T-cell (primary cell): ENCODE measurements around the gene CCDC81. TPM values are rescaled to one million over a fixed set of nuclear protein-coding genes. Genes with fewer than 3 reads are reported as not detected.
"Not testable (repeated sequence)": the region's sequence is repeated elsewhere in the genome, so short reads cannot be mapped to it uniquely, and the experiment has no call there.

Experiments used
- ATAC-seq, 4 experiments: fragments of 200-7000 bp in 3 of 4; fragments of 150-1000 bp in 1 of 4; cut with Tn5 transposase; replicated peaks in 1 of 4; 1 replicate in 3 of 4; 2 replicates in 1 of 4; pipeline ENCODE4 v1.10.0; 2021; ENCODE audit warnings: moderate library complexity in 3 of 4, mild to moderate bottlenecking in 2 of 4, moderate number of reproducible peaks in 1 of 4
- CTCF ChIA-PET, 2 donors: fragments of 300-600 bp; sonication (Branson Sonifier 250); formaldehyde crosslinking; loops; one replicate each; lab custom pipeline; 2022; ENCODE audit warnings: antibody characterized with exemption in 2 of 2; lab: Charles Lee
- POLR2A ChIA-PET, 2 donors: fragments of 300-600 bp; sonication (Branson Sonifier 250); formaldehyde crosslinking; loops; one replicate each; lab custom pipeline; 2022; ENCODE audit warnings: antibody characterized with exemption in 2 of 2; lab: Charles Lee
- DNase-seq, 35 experiments: peaks; one replicate each; pipeline versions ENCODE4 v3.0.0 to v3.0.0-alpha.2; 2013 to 2023
- H3K27ac ChIP-seq: one replicate; pipeline ENCODE4 v1.5.1; 2013; ENCODE audit warnings: low read length
- H3K27me3 ChIP-seq, 2 experiments: replicated peaks in 1 of 2; 1 replicate in 1 of 2; 2 replicates in 1 of 2; pipeline versions ENCODE4 v1.6.1 to v1.7.0; 2013; ENCODE audit warnings: low read length in 1 of 2, mixed read lengths in 1 of 2; ENCODE audit not compliant: control insufficient read depth in 2 of 2, insufficient read depth in 2 of 2; ENCODE audit errors: extremely low read depth in 1 of 2
- H3K36me3 ChIP-seq, 2 donors: 1 replicate in 1 of 2; 2 replicates in 1 of 2; pipeline versions ENCODE4 v1.6.1 to v1.7.0; 2013; ENCODE audit warnings: low read length in 1 of 2; ENCODE audit not compliant: control insufficient read depth in 2 of 2, insufficient read depth in 1 of 2; ENCODE audit errors: extremely low read depth in 1 of 2
- H3K4me1 ChIP-seq, 2 experiments: 1 replicate in 1 of 2; 2 replicates in 1 of 2; pipeline versions ENCODE4 v1.6.1 to v1.7.0; 2013; ENCODE audit warnings: low read length in 2 of 2, mixed read lengths in 1 of 2; ENCODE audit not compliant: insufficient read depth in 2 of 2, control insufficient read depth in 1 of 2; ENCODE audit errors: extremely low read depth in 1 of 2
- H3K4me3 ChIP-seq, 2 donors: 1 replicate in 1 of 2; 2 replicates in 1 of 2; pipeline versions ENCODE4 v1.5.1 to v1.7.0; 2013; ENCODE audit warnings: mild to moderate bottlenecking in 2 of 2, low read length in 1 of 2, moderate library complexity in 1 of 2; ENCODE audit not compliant: control insufficient read depth in 1 of 2; ENCODE audit errors: extremely low read depth in 1 of 2
- H3K9me3 ChIP-seq: 2 replicates; pipeline ENCODE4 v1.7.0; 2013
- H3K27ac Mint-ChIP-seq, 2 donors: one replicate each; pipeline ENCODE4 v1.8.0; 2020 to 2021; ENCODE audit warnings: mild to moderate bottlenecking in 2 of 2, mixed read lengths in 2 of 2
- H3K27me3 Mint-ChIP-seq, 2 donors: one replicate each; pipeline ENCODE4 v1.8.0; 2021 to 2022; ENCODE audit warnings: mixed read lengths in 2 of 2
- H3K36me3 Mint-ChIP-seq: one replicate; pipeline ENCODE4 v1.8.0; 2021; ENCODE audit warnings: mixed read lengths
- H3K4me1 Mint-ChIP-seq, 3 donors: one replicate each; pipeline ENCODE4 v1.8.0; 2020 to 2022; ENCODE audit warnings: mixed read lengths in 3 of 3, mild to moderate bottlenecking in 1 of 3
- H3K4me3 Mint-ChIP-seq, 3 donors: one replicate each; pipeline ENCODE4 v1.8.0; 2020 to 2022; ENCODE audit warnings: mild to moderate bottlenecking in 3 of 3, mixed read lengths in 3 of 3, moderate library complexity in 3 of 3
- H3K9me3 Mint-ChIP-seq, 3 donors: one replicate each; pipeline ENCODE4 v1.8.0; 2020 to 2022; ENCODE audit warnings: mixed read lengths in 3 of 3
- WGBS: methylation state at CpG from one replicate; pipeline ENCODE4 v1.1.5; 2013; ENCODE audit warnings: missing lambda C conversion rate; ENCODE audit not compliant: insufficient coverage; 5-methylcytosine and 5-hydroxymethylcytosine counted together
- total RNA-seq, 35 experiments: library from RNA in 6 of 35; stranded (reverse) in 6 of 35; fragments of 120-200 nt in 1 of 35; gene quantifications; one replicate each; pipeline versions ENCODE4 v1.2.1 to v1.2.4 and lab custom pipeline; 2013 to 2026

Gene CCDC81
- total RNA-seq, 5 donors from 2014 or later (not counting 1 experiment from before 2014, with no cell fraction given): 0.47 to 1.3 (median 0.85) TPM

DNA sequence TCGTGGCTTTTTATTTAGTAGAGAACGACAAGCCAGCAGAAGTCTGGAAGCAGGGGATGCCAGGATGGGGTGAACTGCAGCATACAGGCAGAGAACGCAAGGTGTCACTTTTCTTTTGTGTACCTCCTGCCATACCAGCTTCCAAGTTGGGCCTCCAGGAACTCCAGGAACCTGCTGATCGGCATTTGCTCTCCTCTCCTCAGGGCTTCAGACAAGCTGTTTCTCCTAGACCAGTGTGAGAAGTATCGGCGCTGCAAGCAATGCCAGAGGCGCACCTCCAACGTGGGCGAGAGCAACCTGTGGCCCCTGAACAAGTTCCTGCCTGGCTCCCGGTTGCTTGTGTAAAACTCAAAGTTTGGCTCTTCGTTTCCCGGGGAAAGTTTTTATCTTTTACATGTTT is 47.7 kb downstream of the CCDC81 start:
- POLR2A ChIA-PET: no interaction called here

GRCh38 chr11:86423488-86423887 is 48.8 kb downstream of the CCDC81 start:
- H3K4me3 Mint-ChIP-seq, H3K27ac ChIP-seq, H3K27me3 Mint-ChIP-seq, H3K36me3 ChIP-seq, ATAC-seq, H3K27me3 ChIP-seq, POLR2A ChIA-PET, H3K4me3 ChIP-seq, H3K9me3 ChIP-seq, H3K4me1 ChIP-seq, H3K4me1 Mint-ChIP-seq, H3K27ac Mint-ChIP-seq, DNase-seq: not testable (repeated sequence)
- WGBS: 91% methylated on average over 3 of the region's 4 CpGs
- peaks cover 6 to 20% (median 7%) of the 10 kb centered on the region in 3 donors for H3K9me3 Mint-ChIP-seq
- H3K36me3 Mint-ChIP-seq: peaks cover 20% of the 10 kb centered on the region
- CTCF ChIA-PET: interaction anchor here in 1 of 2 donors (0.6 kb wide), 1 partner anchor 1977 kb away, joined by 3 read pairs; no protein-coding TSS in a partner anchor

More for the DNA sequence above, 47.7 kb downstream of the CCDC81 start:
- no peak overlapping the region for H3K27ac ChIP-seq
- Mint-ChIP-seq H3K9me3 (peaks cover 6 to 18% (median 7%) of the 10 kb centered on the region in 3 donors), H3K4me1 (no peaks in the 10 kb centered on the region), H3K27me3 (no peaks in the 10 kb centered on the region), H3K36me3 (peaks cover 17% of the 10 kb centered on the region), H3K27ac (no peak overlapping the region), H3K4me3 (no peak overlapping the region)
- H3K4me3 ChIP-seq: no peak overlapping the region
- no peaks in the 10 kb centered on the region for H3K9me3 ChIP-seq
- H3K4me1 ChIP-seq: no peaks in the 10 kb centered on the region
- H3K27me3 ChIP-seq: no peaks in the 10 kb centered on the region
- CTCF ChIA-PET: interaction anchor here in 1 of 2 donors (0.7 kb wide), 1 partner anchor 616 kb away, joined by 5 read pairs; no protein-coding TSS in a partner anchor
- DNase-seq (no peak), ATAC-seq (no peak)
- H3K36me3 ChIP-seq: no peaks in the 10 kb centered on the region
- 88% methylated on average over 6 of the region's 12 CpGs for WGBS

- H3K36me3 Mint-ChIP-seq: peaks cover 13% of the 10 kb centered on the region
- CTCF ChIA-PET: no interaction called here
Measured at GRCh38 chr11:86427441-86427840, 52.8 kb downstream of the CCDC81 start.

DNA sequence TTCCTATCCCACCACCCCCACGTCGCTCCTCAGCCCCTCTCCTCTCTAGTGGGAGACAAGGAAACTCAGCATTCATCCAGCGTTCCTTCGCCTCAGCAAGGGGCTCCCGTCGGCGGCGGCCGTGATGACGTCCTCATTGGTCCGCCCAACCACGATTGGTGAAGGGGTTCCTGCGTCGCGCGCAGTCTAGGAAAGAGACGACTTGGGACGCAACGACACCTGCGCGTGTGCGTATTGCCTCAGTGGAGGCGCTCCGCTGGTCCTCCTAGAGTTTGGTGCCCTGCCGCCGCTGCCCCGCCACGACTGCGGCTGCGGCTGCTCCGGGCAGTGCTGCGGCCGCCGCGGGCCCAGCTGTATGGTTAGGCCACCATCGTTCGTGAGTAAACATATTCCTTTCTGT is 56.6 kb downstream of the CCDC81 start:
- Mint-ChIP-seq H3K4me1 (no peaks in the 10 kb centered on the region), H3K9me3 (peaks cover 6 to 13% (median 7%) of the 10 kb centered on the region in 3 donors), H3K27ac (no peak overlapping the region), H3K27me3 (no peaks in the 10 kb centered on the region), H3K36me3 (peaks cover 3% of the 10 kb centered on the region), H3K4me3 (peak overlapping the region in 2 of 3 donors; percentile 40 to 45)
- Histone ChIP-seq H3K36me3 (no peaks in the 10 kb centered on the region), H3K27ac (no peak overlapping the region), H3K9me3 (no peaks in the 10 kb centered on the region), H3K27me3 (no peaks in the 10 kb centered on the region), H3K4me3 (no peak overlapping the region), H3K4me1 (no peaks in the 10 kb centered on the region)
- DNase-seq: peak in 2 of 35 experiments; percentile 6 to 12
- 92% methylated on average over 14 of the region's 37 CpGs for WGBS
- CTCF ChIA-PET: no interaction called here
- peak in 1 of 4 experiments; percentile 65 for ATAC-seq
- POLR2A ChIA-PET: no interaction called here

More at GRCh38 chr11:86427441-86427840, 52.8 kb downstream of the CCDC81 start:
- DNase-seq (no peak), ATAC-seq (no peak)
- Histone ChIP-seq H3K27ac (no peak overlapping the region), H3K4me1 (no peaks in the 10 kb centered on the region), H3K27me3 (no peaks in the 10 kb centered on the region), H3K4me3 (no peak overlapping the region), H3K9me3 (no peaks in the 10 kb centered on the region), H3K36me3 (no peaks in the 10 kb centered on the region)
- POLR2A ChIA-PET: no interaction called here
- Mint-ChIP-seq H3K4me1 (no peaks in the 10 kb centered on the region), H3K4me3 (no peak overlapping the region), H3K9me3 (peaks cover 6 to 20% (median 7%) of the 10 kb centered on the region in 3 donors), H3K27me3 (no peaks in the 10 kb centered on the region), H3K27ac (no peak overlapping the region)

DNA sequence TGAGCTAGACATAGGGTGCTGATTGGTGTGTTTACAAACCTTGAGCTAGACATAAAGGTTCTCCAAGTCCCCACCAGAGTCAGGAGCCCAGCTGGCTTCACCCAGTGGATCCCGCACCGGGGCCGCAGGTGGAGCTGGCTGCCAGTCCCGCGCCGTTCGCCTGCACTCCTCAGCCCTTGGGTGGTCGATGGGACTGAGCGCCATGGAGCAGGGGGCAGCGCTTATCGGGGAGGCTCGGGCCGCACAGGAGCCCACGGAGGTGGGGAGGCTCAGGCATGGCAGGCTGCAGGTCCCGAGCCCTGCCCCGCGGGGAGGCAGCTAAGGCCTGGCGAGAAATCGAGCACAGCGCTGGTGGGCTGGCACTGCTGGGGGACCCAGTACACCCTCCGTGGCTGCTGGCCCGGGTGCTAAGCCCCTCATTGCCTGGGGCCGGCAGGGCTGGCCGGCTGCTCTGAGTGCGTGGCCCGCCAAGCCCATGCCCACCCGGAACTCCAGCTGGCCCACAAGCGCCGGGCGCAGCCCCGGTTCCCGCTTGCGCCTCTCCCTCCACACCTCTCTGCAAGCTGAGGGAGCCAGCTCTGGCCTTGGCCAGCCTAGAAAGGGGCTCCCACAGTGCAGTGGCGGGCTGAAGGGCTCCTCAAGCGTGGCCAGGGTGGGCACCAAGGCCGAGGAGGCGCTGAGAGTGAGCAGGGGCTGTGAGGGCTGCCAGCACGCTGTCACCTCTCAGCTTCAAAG is 58.8 kb downstream of the CCDC81 start:
- ATAC-seq, POLR2A ChIA-PET, H3K27me3 Mint-ChIP-seq, H3K4me1 Mint-ChIP-seq, H3K4me1 ChIP-seq, H3K36me3 Mint-ChIP-seq, DNase-seq, H3K36me3 ChIP-seq, H3K27me3 ChIP-seq, CTCF ChIA-PET, H3K4me3 ChIP-seq, H3K9me3 ChIP-seq, H3K27ac Mint-ChIP-seq, H3K9me3 Mint-ChIP-seq, H3K4me3 Mint-ChIP-seq, H3K27ac ChIP-seq: not testable (repeated sequence)
- WGBS: 95% methylated on average over 37 of the region's 38 CpGs

DNA sequence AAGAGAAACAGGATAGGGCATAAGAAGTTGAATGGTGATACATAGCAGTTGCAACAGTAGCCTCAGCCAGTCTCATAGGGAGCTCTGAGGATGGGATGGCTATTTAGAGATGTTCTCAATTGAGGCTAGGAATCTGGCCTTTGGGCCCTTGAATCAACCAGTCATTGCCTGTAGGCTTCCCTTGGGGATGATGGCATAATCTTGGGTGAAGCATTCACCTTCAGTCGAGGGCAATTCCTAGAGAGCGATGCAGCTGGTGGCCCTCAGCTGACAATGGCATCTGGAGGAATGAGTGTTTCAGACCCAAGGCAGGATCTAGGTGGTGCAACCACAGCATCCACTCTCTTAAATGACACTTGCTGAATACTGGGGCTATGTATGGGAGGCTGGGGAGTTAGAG is 61.0 kb downstream of the CCDC81 start:
- DNase-seq (no peak), ATAC-seq (no peak)
- Histone ChIP-seq H3K27ac (no peak overlapping the region), H3K4me1 (no peaks in the 10 kb centered on the region), H3K4me3 (no peak overlapping the region), H3K9me3 (no peaks in the 10 kb centered on the region), H3K36me3 (no peaks in the 10 kb centered on the region), H3K27me3 (no peaks in the 10 kb centered on the region)
- ChIA-PET CTCF (no interaction called here), POLR2A (no interaction called here)
- no peak overlapping the region for H3K4me3 Mint-ChIP-seq
- no peaks in the 10 kb centered on the region for H3K9me3 Mint-ChIP-seq
- no CpG with 5 or more reads among the region's 2 CpGs for WGBS
- H3K4me1 Mint-ChIP-seq: no peaks in the 10 kb centered on the region
- H3K27ac Mint-ChIP-seq: no peak overlapping the region
- no peaks in the 10 kb centered on the region for H3K36me3 Mint-ChIP-seq
- H3K27me3 Mint-ChIP-seq: no peaks in the 10 kb centered on the region
